Activated CD8-positive, alpha-beta T cell treated with anti-CD3 and anti-CD28 coated beads, Interleukin-2, amount 10 ng/mL, durations not matched to agents 7 days and 5 days (primary cell): Measurements from ENCODE around the gene TRIM7. TPM values are rescaled to one million over a fixed set of nuclear protein-coding genes. Genes with fewer than 3 reads are reported as not detected.
"Not testable (repeated sequence)": the region's sequence is repeated elsewhere in the genome, so short reads cannot be mapped to it uniquely, and the experiment has no call there.

Source experiments
- ATAC-seq: fragments of 150-1000 bp; cut with Tn5 transposase; one replicate; pipeline ENCODE4 v1.10.0; 2021; ENCODE audit warnings: moderate library complexity
- CTCF ChIA-PET: fragments of 350-600 bp; sonication (Branson Sonifier 250); formaldehyde crosslinking; loops from one replicate; lab custom pipeline; 2021; ENCODE audit warnings: antibody characterized with exemption; lab: Charles Lee
- POLR2A ChIA-PET: fragments of 350-600 bp; sonication (Branson Sonifier 250); formaldehyde crosslinking; loops from one replicate; lab custom pipeline; 2021; ENCODE audit warnings: antibody characterized with exemption; lab: Charles Lee
- DNase-seq: peaks from one replicate; pipeline ENCODE4 v3.0.0-alpha.2; 2020
- H3K27ac Mint-ChIP-seq: one replicate; pipeline ENCODE4 v1.8.0; 2021; ENCODE audit warnings: mild to moderate bottlenecking, mixed read lengths
- H3K27me3 Mint-ChIP-seq: one replicate; pipeline ENCODE4 v1.8.0; 2021; ENCODE audit warnings: low read depth, mixed read lengths
- H3K36me3 Mint-ChIP-seq: one replicate; pipeline ENCODE4 v1.8.0; 2021; ENCODE audit warnings: low read depth, mixed read lengths
- H3K4me1 Mint-ChIP-seq: one replicate; pipeline ENCODE4 v1.8.0; 2021; ENCODE audit warnings: low read depth, mixed read lengths
- H3K4me3 Mint-ChIP-seq: one replicate; pipeline ENCODE4 v1.8.0; 2021; ENCODE audit warnings: mild to moderate bottlenecking, mixed read lengths
- H3K9me3 Mint-ChIP-seq: one replicate; pipeline ENCODE4 v1.8.0; 2022; ENCODE audit warnings: mixed read lengths; ENCODE audit not compliant: insufficient read depth
- total RNA-seq, 2 experiments: library from RNA; stranded (reverse); gene quantifications; one replicate each; pipeline ENCODE4 v1.2.3, GENCODE V29; 2021

Gene TRIM7
- total RNA-seq, 2 experiments from 2014 or later = 1.1 to 1.5 TPM

GRCh38 chr5:181169459-181170236, 35.3 kb downstream of the TRIM7 start:
- CTCF ChIA-PET = interaction anchor here (0.9 to 4.2 kb wide), 9 partner anchors 8 to 387 kb away, joined by 3 to 23 read pairs (median 5); no protein-coding TSS in a partner anchor
- peak overlapping the region; percentile 63 for H3K4me3 Mint-ChIP-seq
- ATAC-seq = peak; percentile 32
- H3K36me3 Mint-ChIP-seq, H3K9me3 Mint-ChIP-seq: not testable (repeated sequence)
- peak; percentile 85 for DNase-seq
- POLR2A ChIA-PET = interaction anchor here (1.0 kb wide), 3 partner anchors 53 to 92 kb away, joined by 3 read pairs; partner anchors contain the start of gene RACK1
- peak overlapping the region; percentile 73 for H3K27ac Mint-ChIP-seq
- peaks cover 43% of the 10 kb centered on the region for H3K27me3 Mint-ChIP-seq
- peaks cover 73% of the 10 kb centered on the region for H3K4me1 Mint-ChIP-seq

- POLR2A ChIA-PET = interaction anchor here (1.0 kb wide), 1 partner anchor 54 kb away, joined by 3 read pairs; no protein-coding TSS in a partner anchor
- peaks cover 79% of the 10 kb centered on the region for H3K4me1 Mint-ChIP-seq
- H3K4me3 Mint-ChIP-seq = peak overlapping the region; percentile 35
- ATAC-seq = no peak
- no peak for DNase-seq
- no peaks in the 10 kb centered on the region for H3K9me3 Mint-ChIP-seq
- CTCF ChIA-PET = interaction anchor here (0.8 to 4.2 kb wide), 13 partner anchors 9 to 450 kb away, joined by 3 to 23 read pairs (median 4); partner anchors contain the start of gene TRIM7
- peaks cover 43% of the 10 kb centered on the region for H3K27me3 Mint-ChIP-seq
- peaks cover 10% of the 10 kb centered on the region for H3K36me3 Mint-ChIP-seq
- peak overlapping the region; percentile 73 for H3K27ac Mint-ChIP-seq
These were observed 36.3 kb downstream of the TRIM7 start for GRCh38 chr5:181168595-181169118.

- Mint-ChIP-seq H3K9me3 (no peaks in the 10 kb centered on the region), H3K4me3 (no peak overlapping the region), H3K36me3 (peaks cover 10% of the 10 kb centered on the region), H3K4me1 (peaks cover 79% of the 10 kb centered on the region), H3K27ac (peak overlapping the region; percentile 19), H3K27me3 (peaks cover 39% of the 10 kb centered on the region)
- CTCF ChIA-PET = interaction anchor here (0.8 to 4.2 kb wide), 13 partner anchors 9 to 449 kb away, joined by 3 to 23 read pairs (median 4); partner anchors contain the start of gene TRIM7
- ATAC-seq = no peak
- peak; percentile 56 for DNase-seq
- POLR2A ChIA-PET = no interaction called here
These were observed 37.0 kb downstream of the TRIM7 start for GRCh38 chr5:181167814-181168488.

- Mint-ChIP-seq H3K4me3 (no peak overlapping the region), H3K27me3 (peaks cover 38% of the 10 kb centered on the region), H3K36me3 (peaks cover 10% of the 10 kb centered on the region), H3K4me1 (peaks cover 72% of the 10 kb centered on the region), H3K27ac (no peak overlapping the region), H3K9me3 (no peaks in the 10 kb centered on the region)
- CTCF ChIA-PET = interaction anchor here (1.4 to 4.2 kb wide), 3 partner anchors 10 to 449 kb away, joined by 3 to 23 read pairs (median 6); no protein-coding TSS in a partner anchor
- POLR2A ChIA-PET = no interaction called here
- no peak for ATAC-seq
- DNase-seq = no peak
These were observed 37.9 kb downstream of the TRIM7 start for GRCh38 chr5:181166812-181167733.

- no peak for ATAC-seq
- H3K27ac Mint-ChIP-seq = peak overlapping the region; percentile 84
- H3K27me3 Mint-ChIP-seq = peaks cover 22% of the 10 kb centered on the region
- no peak for DNase-seq
- H3K4me3 Mint-ChIP-seq = peak overlapping the region; percentile 52
- POLR2A ChIA-PET = interaction anchor here (1.5 kb wide), 1 partner anchor 9 kb away, joined by 6 read pairs; no protein-coding TSS in a partner anchor
- CTCF ChIA-PET = no interaction called here
- no peaks in the 10 kb centered on the region for H3K9me3 Mint-ChIP-seq
- peaks cover 6% of the 10 kb centered on the region for H3K36me3 Mint-ChIP-seq
- peaks cover 70% of the 10 kb centered on the region for H3K4me1 Mint-ChIP-seq
These were observed 40.7 kb downstream of the TRIM7 start for GRCh38 chr5:181164076-181164952.

GRCh38 chr5:181163487-181164075, 41.4 kb downstream of the TRIM7 start:
- CTCF ChIA-PET = interaction anchor here (0.7 kb wide), 2 partner anchors 9 to 79 kb away, joined by 3 read pairs; no protein-coding TSS in a partner anchor
- POLR2A ChIA-PET = interaction anchor here (1.5 kb wide), 1 partner anchor 10 kb away, joined by 6 read pairs; no protein-coding TSS in a partner anchor
- H3K4me1 Mint-ChIP-seq = peaks cover 65% of the 10 kb centered on the region

GRCh38 chr5:181161534-181162175, 43.3 kb downstream of the TRIM7 start:
- H3K27ac Mint-ChIP-seq = peak overlapping the region; percentile 93
- ChIA-PET POLR2A (no interaction called here), CTCF (no interaction called here)
- H3K27me3 Mint-ChIP-seq = peaks cover 8% of the 10 kb centered on the region
- H3K9me3 Mint-ChIP-seq = no peaks in the 10 kb centered on the region
- ATAC-seq (peak; percentile 1), DNase-seq (no peak)
- peak overlapping the region; percentile 69 for H3K4me3 Mint-ChIP-seq
- peaks cover 47% of the 10 kb centered on the region for H3K4me1 Mint-ChIP-seq
- H3K36me3 Mint-ChIP-seq = peaks cover 4% of the 10 kb centered on the region

More at GRCh38 chr5:181163487-181164075, 41.4 kb downstream of the TRIM7 start:
- H3K36me3 Mint-ChIP-seq = peaks cover 4% of the 10 kb centered on the region
- ATAC-seq = no peak
- DNase-seq = no peak
- peak overlapping the region; percentile 52 for H3K4me3 Mint-ChIP-seq
- peaks cover 17% of the 10 kb centered on the region for H3K27me3 Mint-ChIP-seq
- no peaks in the 10 kb centered on the region for H3K9me3 Mint-ChIP-seq
- peak overlapping the region; percentile 84 for H3K27ac Mint-ChIP-seq

- H3K4me1 Mint-ChIP-seq = peaks cover 47% of the 10 kb centered on the region
- peak overlapping the region; percentile 93 for H3K27ac Mint-ChIP-seq
- H3K9me3 Mint-ChIP-seq, POLR2A ChIA-PET, H3K36me3 Mint-ChIP-seq, CTCF ChIA-PET: not testable (repeated sequence)
- peak; percentile 50 for ATAC-seq
- peak; percentile 51 for DNase-seq
- H3K4me3 Mint-ChIP-seq = peak overlapping the region; percentile 69
- peaks cover 10% of the 10 kb centered on the region for H3K27me3 Mint-ChIP-seq
These were observed 44.1 kb downstream of the TRIM7 start for GRCh38 chr5:181160755-181161533.

GRCh38 chr5:181160152-181160754, 44.7 kb downstream of the TRIM7 start:
- peak overlapping the region; percentile 80 for H3K27ac Mint-ChIP-seq
- ATAC-seq (peak; percentile 75), DNase-seq (peak; percentile 79)
- peaks cover 44% of the 10 kb centered on the region for H3K4me1 Mint-ChIP-seq
- CTCF ChIA-PET = interaction anchor here (0.9 to 2.5 kb wide), 3 partner anchors 13 to 328 kb away, joined by 3 to 6 read pairs (median 4); no protein-coding TSS in a partner anchor
- peaks cover under 1% of the 10 kb centered on the region for H3K36me3 Mint-ChIP-seq
- peak overlapping the region; percentile 65 for H3K4me3 Mint-ChIP-seq
- H3K9me3 Mint-ChIP-seq = no peaks in the 10 kb centered on the region
- H3K27me3 Mint-ChIP-seq = peaks cover 6% of the 10 kb centered on the region
- POLR2A ChIA-PET = no interaction called here
